OCI-LY3 (cell line): ENCODE measurements around the gene RAI1.

Experiments used
- H2AFZ ChIP-seq: fragments of 200-600, 300-600 bp; shearing (Covaris generic); 2 replicates; pipeline ENCODE4 v1.6.0; 2014; ENCODE audit warnings: antibody characterized with exemption, low read depth, low read length
- H3K27ac ChIP-seq: fragments of 200-600, 300-600 bp; sonication (generic); 2 replicates; pipeline ENCODE4 v1.5.1; 2014; ENCODE audit warnings: mild to moderate bottlenecking, low read length, moderate library complexity, mixed read lengths
- H3K27me3 ChIP-seq: fragments of 200-600, 300-600 bp; sonication (generic); 2 replicates; pipeline ENCODE4 v1.6.1; 2014; ENCODE audit warnings: low read depth, low read length, mixed read lengths
- H3K36me3 ChIP-seq: fragments of 200-600, 300-600 bp; sonication (generic); replicated peaks from 2 replicates; pipeline ENCODE3; 2014; ENCODE audit warnings: low read depth, low read length, mixed read lengths
- H3K4me1 ChIP-seq: fragments of 300-600, 200-600 bp; sonication (generic); 2 replicates; pipeline ENCODE4 v1.6.1; 2014; ENCODE audit warnings: low read length, mixed read lengths
- H3K4me2 ChIP-seq: fragments of 200-600, 300-600 bp; sonication (generic); 2 replicates; pipeline ENCODE4 v1.6.1; 2014; ENCODE audit warnings: low read length, mixed read lengths
- H3K4me3 ChIP-seq: fragments of 300-600, 200-600 bp; sonication (generic); 2 replicates; pipeline ENCODE4 v1.5.1; 2014; ENCODE audit warnings: antibody characterized with exemption, mild to moderate bottlenecking, low read length, moderate library complexity
- H3K79me2 ChIP-seq: fragments of 300-600, 200-600 bp; shearing (Covaris generic); 2 replicates; pipeline ENCODE4 v1.6.1; 2014; ENCODE audit warnings: mild to moderate bottlenecking, low read length, mixed read lengths
- H3K9ac ChIP-seq: fragments of 300-600, 200-600 bp; shearing (Covaris generic); 2 replicates; pipeline ENCODE4 v1.6.0; 2014; ENCODE audit warnings: mild to moderate bottlenecking, low read length, moderate library complexity
- H3K9me3 ChIP-seq: fragments of 200-600, 300-600 bp; shearing (Covaris generic); 2 replicates; pipeline ENCODE4 v1.6.1; 2014; ENCODE audit warnings: low read length, mixed read lengths; ENCODE audit not compliant: insufficient read depth
- H4K20me1 ChIP-seq: fragments of 200-600, 300-600 bp; sonication (generic); 2 replicates; pipeline ENCODE4 v1.6.1; 2016; ENCODE audit warnings: low read length, mixed read lengths; ENCODE audit not compliant: insufficient read depth
- EZH2phosphoT487 ChIP-seq: fragments of 200-600 bp; shearing (Covaris generic); IDR thresholded peaks from 2 replicates; pipeline ENCODE4 v1.6.1; 2018; ENCODE audit warnings: antibody characterized with exemption, mixed run types, low read depth
- TF ChIP-seq, protein P1 (sequence below): fragments of 200-600, 300-600 bp; sonication (generic); IDR thresholded peaks from 2 replicates; pipeline ENCODE4 v1.5.1; 2014; ENCODE audit warnings: antibody characterized with exemption, low read length, low read depth

RAI1 gene

GRCh38 chr17:17835415-17836249, 154.4 kb downstream of the RAI1 start:
- TF ChIP-seq, protein P1, sequence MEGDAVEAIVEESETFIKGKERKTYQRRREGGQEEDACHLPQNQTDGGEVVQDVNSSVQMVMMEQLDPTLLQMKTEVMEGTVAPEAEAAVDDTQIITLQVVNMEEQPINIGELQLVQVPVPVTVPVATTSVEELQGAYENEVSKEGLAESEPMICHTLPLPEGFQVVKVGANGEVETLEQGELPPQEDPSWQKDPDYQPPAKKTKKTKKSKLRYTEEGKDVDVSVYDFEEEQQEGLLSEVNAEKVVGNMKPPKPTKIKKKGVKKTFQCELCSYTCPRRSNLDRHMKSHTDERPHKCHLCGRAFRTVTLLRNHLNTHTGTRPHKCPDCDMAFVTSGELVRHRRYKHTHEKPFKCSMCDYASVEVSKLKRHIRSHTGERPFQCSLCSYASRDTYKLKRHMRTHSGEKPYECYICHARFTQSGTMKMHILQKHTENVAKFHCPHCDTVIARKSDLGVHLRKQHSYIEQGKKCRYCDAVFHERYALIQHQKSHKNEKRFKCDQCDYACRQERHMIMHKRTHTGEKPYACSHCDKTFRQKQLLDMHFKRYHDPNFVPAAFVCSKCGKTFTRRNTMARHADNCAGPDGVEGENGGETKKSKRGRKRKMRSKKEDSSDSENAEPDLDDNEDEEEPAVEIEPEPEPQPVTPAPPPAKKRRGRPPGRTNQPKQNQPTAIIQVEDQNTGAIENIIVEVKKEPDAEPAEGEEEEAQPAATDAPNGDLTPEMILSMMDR, result no peak
- Histone ChIP-seq H3K79me2 (peaks cover 30% of the 10 kb centered on the region), H3K9me3 (no peaks in the 10 kb centered on the region), H3K4me2 (peak overlapping the region; percentile 94), H3K9ac (peak overlapping the region; percentile 56), H3K27ac (peak overlapping the region; percentile 84), H4K20me1 (peaks cover 10% of the 10 kb centered on the region; the same call in 1 of the 2 replicates), H3K4me1 (peaks cover 49% of the 10 kb centered on the region), H3K4me3 (peak overlapping the region; percentile 86), H2AFZ (no peak overlapping the region), H3K27me3 (no peaks in the 10 kb centered on the region), H3K36me3 (no peaks in the 10 kb centered on the region)

DNA sequence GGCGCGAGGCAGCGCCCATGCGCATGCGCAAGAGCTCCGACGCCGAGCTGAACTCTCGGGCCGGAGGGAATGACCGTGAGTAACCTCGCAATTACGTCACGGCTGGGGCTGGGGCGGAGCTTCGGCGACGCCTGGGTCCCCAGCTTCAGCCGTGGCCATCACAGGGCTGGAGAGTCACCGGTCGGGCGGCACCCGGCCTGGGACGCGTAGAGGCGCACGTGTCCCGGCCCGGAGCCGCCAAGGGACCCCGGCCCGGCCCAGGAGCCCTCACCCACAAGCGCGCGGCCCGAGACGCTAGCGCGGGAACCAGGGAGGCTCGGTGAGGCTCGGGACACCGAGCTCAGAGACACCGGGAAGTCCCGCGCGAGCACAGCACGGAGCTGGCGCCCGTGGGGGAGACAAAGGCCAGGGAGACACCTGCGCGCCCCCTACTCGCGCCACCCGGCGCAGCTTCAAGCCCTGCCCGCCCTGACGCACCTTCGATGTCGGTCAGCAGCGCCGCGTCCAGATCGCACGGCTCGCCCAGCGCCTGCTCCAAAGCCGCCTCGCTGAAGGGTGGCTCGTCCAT, 155.1 kb downstream of the RAI1 start:
- H4K20me1 ChIP-seq, result peaks cover 10% of the 10 kb centered on the region; the same call in 1 of the 2 replicates
- peak overlapping the region; percentile 94 for H3K4me2 ChIP-seq
- no peaks in the 10 kb centered on the region for H3K27me3 ChIP-seq
- no peaks in the 10 kb centered on the region for H3K36me3 ChIP-seq
- H3K4me3 ChIP-seq, result peak overlapping the region; percentile 86
- H3K27ac ChIP-seq, result peak overlapping the region; percentile 70
- H3K9ac ChIP-seq, result peak overlapping the region; percentile 86
- H3K9me3 ChIP-seq, result no peaks in the 10 kb centered on the region
- peaks cover 30% of the 10 kb centered on the region for H3K79me2 ChIP-seq
- H2AFZ ChIP-seq, result no peak overlapping the region
- TF ChIP-seq, protein P1, result no peak
- no peak for TF ChIP-seq EZH2phosphoT487
- peaks cover 55% of the 10 kb centered on the region for H3K4me1 ChIP-seq

DNA sequence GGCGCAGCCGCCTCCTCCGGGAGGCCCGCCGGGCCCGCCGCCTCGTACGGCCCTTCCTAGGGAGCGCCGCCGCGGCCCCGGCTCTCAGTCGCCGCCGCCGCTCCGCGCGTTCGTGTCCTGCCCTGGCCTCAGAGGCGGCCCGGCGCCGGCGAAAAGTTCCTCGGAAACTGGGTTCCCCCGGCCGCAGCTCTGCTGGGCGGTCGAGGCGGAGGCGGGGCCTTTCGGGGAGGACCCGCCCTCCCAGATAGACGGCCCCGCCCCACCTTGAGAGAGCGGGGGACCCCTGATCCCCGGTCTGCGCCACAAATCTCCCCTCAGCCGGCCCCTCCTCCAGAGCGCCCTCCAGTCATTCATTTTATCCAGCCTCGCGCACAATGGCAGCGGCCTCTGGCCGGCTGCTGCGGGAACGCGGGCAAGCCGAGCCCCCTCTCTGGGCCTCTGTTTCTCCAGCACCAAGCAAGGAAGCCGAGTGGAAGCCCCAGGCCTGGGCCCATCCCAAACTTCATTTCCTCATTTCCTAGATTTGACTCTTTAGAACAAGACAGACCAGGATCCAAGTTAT, 155.6 kb downstream of the RAI1 start, which contains the start of gene SREBF1:
Gene SREBF1 (minus strand): TSS at position 169 of the 562 bp plus-strand sequence. CDS start 169 bp downstream, outside the sequence.
- Histone ChIP-seq H3K4me1 (peaks cover 55% of the 10 kb centered on the region), H3K79me2 (peaks cover 26% of the 10 kb centered on the region), H3K36me3 (no peaks in the 10 kb centered on the region), H3K9ac (peak within 1 kb of the TSS; percentile 86), H3K9me3 (no peaks in the 10 kb centered on the region), H3K4me3 (peak within 1 kb of the TSS; percentile 86), H2AFZ (no peak within 1 kb of the TSS), H3K27me3 (no peaks in the 10 kb centered on the region), H4K20me1 (peaks cover 8% of the 10 kb centered on the region; the same call in 1 of the 2 replicates), H3K4me2 (peak within 1 kb of the TSS; percentile 94), H3K27ac (peak within 1 kb of the TSS; percentile 84)
- TF ChIP-seq, protein P1, result no peak
- no peak for TF ChIP-seq EZH2phosphoT487

DNA sequence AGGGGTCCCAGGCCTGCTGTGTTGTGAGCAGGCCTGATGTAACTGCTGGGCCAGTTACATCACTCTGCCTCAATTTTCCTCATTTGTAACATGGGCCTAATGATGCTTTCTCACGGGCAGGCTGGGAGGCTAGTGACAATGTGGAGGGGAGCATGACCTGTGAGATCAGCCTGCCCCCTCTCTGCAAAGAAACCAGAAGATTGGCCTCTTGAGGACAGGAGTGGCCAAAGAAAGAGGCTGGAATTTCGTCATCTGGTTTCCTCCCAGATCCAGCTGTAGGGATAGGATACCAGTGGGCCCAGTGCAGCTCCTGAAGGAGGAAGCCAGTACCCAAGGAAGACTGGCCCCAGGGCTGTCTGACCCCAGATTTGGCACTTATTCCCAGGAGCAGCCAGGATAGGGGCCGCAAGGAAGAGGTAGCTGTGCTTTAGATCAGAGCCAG, 156.1 kb downstream of the RAI1 start:
- TF ChIP-seq, protein P1, result no peak
- no peak for TF ChIP-seq EZH2phosphoT487
- Histone ChIP-seq H3K4me2 (peak overlapping the region; percentile 82), H3K27me3 (no peaks in the 10 kb centered on the region), H3K27ac (peak overlapping the region; percentile 70; the same call in 1 of the 2 replicates), H3K36me3 (no peaks in the 10 kb centered on the region), H2AFZ (no peak overlapping the region), H3K4me1 (peaks cover 55% of the 10 kb centered on the region), H3K9me3 (no peaks in the 10 kb centered on the region), H3K4me3 (peak overlapping the region; percentile 86), H3K79me2 (peaks cover 21% of the 10 kb centered on the region), H4K20me1 (peaks cover 3% of the 10 kb centered on the region; the same call in 1 of the 2 replicates), H3K9ac (peak overlapping the region; percentile 86)
